Measurements from ENCODE around the gene DNMT3A.

The DNMT3A gene

DNA sequence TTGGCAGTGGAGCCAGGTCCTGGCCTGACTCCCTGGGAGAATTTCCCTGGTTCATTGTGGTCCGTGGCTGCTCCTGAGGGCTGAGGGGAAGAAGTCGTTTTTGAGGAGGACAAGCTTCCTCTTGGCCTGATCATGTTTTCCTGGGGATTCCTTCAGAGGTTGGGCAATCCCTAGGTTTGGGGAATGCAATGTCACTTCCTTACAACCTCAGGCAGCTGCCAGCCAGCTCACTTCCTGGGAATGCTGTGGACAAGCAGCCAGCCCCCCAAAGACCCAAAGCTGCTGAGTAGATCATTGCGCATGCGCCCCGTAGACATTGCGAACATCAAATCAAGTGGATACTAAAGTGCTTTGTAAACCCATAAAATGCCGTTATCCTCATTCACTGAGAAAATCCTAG is 7.7 kb upstream of the DNMT3A start:
- TF ChIP-seq, protein P1, sequence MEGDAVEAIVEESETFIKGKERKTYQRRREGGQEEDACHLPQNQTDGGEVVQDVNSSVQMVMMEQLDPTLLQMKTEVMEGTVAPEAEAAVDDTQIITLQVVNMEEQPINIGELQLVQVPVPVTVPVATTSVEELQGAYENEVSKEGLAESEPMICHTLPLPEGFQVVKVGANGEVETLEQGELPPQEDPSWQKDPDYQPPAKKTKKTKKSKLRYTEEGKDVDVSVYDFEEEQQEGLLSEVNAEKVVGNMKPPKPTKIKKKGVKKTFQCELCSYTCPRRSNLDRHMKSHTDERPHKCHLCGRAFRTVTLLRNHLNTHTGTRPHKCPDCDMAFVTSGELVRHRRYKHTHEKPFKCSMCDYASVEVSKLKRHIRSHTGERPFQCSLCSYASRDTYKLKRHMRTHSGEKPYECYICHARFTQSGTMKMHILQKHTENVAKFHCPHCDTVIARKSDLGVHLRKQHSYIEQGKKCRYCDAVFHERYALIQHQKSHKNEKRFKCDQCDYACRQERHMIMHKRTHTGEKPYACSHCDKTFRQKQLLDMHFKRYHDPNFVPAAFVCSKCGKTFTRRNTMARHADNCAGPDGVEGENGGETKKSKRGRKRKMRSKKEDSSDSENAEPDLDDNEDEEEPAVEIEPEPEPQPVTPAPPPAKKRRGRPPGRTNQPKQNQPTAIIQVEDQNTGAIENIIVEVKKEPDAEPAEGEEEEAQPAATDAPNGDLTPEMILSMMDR (conservative IDR thresholded peaks at IDR 0.05; ENCODE audit: control insufficient read depth, insufficient read depth, low read depth, low read length) = no peak
- H3K4me3 ChIP-seq (ENCODE audit: control insufficient read depth, low read depth, low read length) = no peak overlapping the region
- DNase-seq (ENCODE audit: low read depth) = peak; percentile 78

DNA sequence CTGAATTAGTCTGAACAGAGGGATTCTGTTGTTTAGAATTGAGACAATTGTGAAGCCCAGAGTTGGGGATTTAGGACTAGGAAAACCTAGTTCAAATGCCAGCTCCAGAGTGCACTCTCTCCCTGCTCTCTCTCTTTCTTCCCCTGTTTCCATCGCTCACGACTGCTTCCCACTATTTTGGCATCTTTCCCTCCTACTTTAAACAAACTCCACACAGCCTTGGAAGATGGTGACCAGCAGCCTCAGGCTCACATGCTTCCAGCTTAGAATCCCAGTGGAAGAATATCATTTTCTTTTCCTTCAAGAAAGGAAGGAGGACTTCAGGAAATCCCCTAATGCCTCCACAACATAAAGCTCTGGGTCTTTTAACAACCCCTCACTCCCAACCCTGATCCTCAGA is 6.1 kb upstream of the DNMT3A start:
- TF ChIP-seq, protein P1 (conservative IDR thresholded peaks at IDR 0.05; ENCODE audit: control insufficient read depth, insufficient read depth, low read depth, low read length) = no peak
- DNase-seq (ENCODE audit: low read depth) = no peak
- no peak overlapping the region for H3K4me3 ChIP-seq (ENCODE audit: control insufficient read depth, low read depth, low read length)

DNA sequence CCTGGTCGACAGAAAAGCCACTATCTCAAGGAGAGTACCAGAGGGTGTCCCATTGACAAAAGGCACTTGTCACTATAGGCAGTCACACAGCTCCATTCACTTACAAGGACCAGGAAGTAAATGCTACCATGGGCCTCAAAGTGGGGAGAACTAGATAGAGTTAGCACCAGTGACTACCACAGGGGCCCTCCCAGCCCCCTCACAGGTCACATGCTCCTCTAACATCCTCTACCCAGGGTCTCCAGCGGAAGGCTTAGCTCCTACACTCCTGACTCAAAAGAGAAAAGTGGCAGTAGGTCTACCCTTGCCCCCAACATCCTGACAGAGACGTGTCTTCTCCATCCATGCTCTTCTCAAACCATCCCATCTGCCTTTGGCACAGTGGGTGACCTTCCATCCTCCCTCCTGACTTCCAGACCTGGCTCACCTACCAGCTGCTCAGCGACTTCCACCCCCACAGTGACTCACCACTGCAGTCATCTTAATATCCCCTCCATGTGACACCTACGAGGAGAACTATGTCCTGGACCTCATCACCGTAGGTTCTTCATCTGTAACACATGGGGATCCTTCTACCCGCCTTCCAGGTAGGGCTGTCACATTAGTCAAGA is 5.6 kb upstream of the DNMT3A start:
- no peak overlapping the region for H3K4me3 ChIP-seq (ENCODE audit: control insufficient read depth, low read depth, low read length)
- DNase-seq (ENCODE audit: low read depth) = peak; percentile 66
- TF ChIP-seq, protein P1 (conservative IDR thresholded peaks at IDR 0.05; ENCODE audit: control insufficient read depth, insufficient read depth, low read depth, low read length) = no peak

DNA sequence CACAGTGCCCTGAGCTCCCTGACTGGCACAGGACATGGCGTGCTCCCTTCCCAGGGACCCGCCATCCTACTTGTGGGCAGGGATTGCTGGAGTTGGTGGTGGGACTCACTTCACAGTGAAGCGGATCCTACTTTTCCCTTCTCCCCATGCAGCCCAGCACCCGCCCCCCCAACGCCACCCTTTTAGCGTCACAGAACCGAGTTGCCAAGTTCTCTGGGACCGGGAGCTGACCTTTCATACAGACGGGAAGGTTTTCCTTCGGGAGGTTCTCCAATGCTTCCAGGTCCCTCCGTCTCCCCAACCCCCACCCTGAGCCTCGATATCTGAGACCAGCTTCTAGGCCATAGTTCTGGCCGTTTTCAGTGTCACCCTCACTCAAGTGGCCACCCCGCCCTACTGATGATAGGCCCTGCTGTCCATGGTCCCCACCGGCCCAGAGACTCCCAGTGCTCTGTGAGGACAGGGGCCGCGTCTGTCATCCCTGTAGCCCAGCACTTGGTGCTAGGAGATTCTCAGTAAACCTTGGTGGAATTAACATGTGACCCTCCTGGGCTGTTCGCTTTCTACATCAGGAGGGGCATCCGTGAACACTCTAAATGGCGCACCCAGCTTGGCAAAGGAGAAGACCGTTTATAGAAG is 1.6 kb upstream of the DNMT3A start:
- no peak overlapping the region for H3K4me3 ChIP-seq (ENCODE audit: control insufficient read depth, low read depth, low read length)

DNA sequence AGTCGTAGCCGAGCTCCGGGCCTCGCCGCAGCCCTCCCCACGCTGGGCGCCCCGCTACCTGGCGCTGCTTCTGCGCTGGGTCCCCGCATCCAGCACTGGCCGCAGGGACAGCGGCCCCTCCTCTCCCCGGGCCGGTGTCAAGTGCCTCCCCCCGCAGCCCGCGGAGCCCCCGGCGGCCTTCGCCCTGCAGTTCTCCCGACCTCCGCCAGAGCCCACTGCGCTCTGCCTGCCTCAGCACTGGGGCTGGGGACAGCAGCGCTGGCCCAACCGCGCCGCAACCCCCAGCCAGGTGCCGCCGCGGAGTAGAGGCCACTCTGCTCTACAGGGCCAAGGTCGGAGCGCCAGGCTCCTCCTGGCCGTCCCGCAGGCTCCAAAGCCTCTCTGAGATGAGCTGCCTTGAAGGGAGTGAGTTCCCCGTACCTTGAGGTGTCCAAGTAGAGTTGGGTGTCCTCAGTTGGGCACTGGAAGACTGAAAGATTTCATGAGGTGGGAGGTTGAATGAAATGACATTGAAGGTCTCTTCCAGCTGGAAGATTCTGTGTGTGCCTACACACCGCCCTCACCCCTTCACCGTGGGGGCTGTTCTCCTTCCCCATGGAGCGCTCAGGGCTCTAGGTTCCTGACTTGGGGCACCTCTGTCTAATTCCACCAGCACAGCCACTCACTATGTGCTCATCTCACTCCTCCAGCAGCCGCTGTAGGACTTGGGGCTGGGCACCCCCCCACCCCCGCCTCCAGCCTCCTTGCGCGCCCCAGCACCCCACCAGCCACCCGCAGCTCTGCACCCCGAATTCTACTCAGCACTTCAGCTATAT is 854 bp upstream of the DNMT3A start:
- peak; percentile 67 for DNase-seq (ENCODE audit: low read depth)
- H3K4me3 ChIP-seq (ENCODE audit: control insufficient read depth, low read depth, low read length) = peak overlapping the region; percentile 37
- TF ChIP-seq, protein P1 (conservative IDR thresholded peaks at IDR 0.05; ENCODE audit: control insufficient read depth, insufficient read depth, low read depth, low read length) = peak; percentile 63

More for the DNA sequence above, 1.6 kb upstream of the DNMT3A start:
- no peak for DNase-seq (ENCODE audit: low read depth)
- TF ChIP-seq, protein P1 (conservative IDR thresholded peaks at IDR 0.05; ENCODE audit: control insufficient read depth, insufficient read depth, low read depth, low read length) = no peak

DNA sequence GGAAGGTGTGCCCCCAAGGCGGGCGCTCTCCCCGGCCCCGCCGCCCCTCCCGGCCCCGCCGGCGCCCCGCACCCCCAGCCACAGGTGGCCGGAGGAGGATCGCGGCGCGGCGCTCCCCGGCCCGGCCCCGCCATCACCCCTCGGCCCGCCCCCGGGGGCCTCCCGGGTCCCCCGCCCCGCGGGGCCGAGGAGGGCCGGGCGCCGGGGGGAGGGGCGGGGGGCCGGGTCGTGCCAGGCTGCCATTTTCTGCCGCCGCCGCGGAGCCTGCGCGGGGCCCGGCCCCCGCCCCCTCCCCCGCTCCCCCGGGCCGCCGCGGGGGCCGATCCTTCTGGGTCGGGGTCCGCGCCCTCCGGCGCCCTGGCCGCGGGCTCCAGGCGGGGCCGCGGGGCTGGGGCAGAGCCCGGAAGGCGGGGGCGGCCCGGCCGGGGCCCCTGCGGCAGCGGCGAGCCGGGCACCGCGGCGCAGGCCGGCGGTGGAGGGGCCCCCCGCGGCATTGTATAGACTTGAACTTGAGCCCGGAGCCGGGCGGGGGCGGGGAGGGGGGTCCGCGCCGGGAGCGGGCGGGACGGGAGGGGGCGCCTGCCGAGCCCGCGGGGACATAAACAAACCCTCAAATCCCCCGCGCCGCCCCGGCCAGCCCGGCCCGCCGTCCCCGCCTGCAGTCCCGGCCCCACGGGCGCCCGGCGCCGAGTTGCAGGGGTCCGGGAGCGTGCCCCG is 556 bp downstream of the DNMT3A start:
- peak overlapping the region; percentile 42 for H3K4me3 ChIP-seq (ENCODE audit: control insufficient read depth, low read depth, low read length)
- TF ChIP-seq, protein P1 (conservative IDR thresholded peaks at IDR 0.05; ENCODE audit: control insufficient read depth, insufficient read depth, low read depth, low read length) = no peak
- no peak for DNase-seq (ENCODE audit: low read depth)

Data from fibroblast of mammary gland (primary cell).